Urothelium cell line (cell line): Measurements from ENCODE around the gene HIGD2A.

Experiments used
- DNase-seq: peaks from one replicate; pipeline ENCODE4 v3.0.0; 2011; ENCODE audit warnings: low spot score, mixed read lengths
- FAIRE-seq: peaks from 2 replicates; lab custom pipeline; 2011; peaks lifted over from hg19 to GRCh38; lab: Jason Lieb, UNC

HIGD2A gene

GRCh38 chr5:176415240-176415951 is 26.8 kb downstream of the HIGD2A start:
- no peak for FAIRE-seq
- no peak for DNase-seq

DNA sequence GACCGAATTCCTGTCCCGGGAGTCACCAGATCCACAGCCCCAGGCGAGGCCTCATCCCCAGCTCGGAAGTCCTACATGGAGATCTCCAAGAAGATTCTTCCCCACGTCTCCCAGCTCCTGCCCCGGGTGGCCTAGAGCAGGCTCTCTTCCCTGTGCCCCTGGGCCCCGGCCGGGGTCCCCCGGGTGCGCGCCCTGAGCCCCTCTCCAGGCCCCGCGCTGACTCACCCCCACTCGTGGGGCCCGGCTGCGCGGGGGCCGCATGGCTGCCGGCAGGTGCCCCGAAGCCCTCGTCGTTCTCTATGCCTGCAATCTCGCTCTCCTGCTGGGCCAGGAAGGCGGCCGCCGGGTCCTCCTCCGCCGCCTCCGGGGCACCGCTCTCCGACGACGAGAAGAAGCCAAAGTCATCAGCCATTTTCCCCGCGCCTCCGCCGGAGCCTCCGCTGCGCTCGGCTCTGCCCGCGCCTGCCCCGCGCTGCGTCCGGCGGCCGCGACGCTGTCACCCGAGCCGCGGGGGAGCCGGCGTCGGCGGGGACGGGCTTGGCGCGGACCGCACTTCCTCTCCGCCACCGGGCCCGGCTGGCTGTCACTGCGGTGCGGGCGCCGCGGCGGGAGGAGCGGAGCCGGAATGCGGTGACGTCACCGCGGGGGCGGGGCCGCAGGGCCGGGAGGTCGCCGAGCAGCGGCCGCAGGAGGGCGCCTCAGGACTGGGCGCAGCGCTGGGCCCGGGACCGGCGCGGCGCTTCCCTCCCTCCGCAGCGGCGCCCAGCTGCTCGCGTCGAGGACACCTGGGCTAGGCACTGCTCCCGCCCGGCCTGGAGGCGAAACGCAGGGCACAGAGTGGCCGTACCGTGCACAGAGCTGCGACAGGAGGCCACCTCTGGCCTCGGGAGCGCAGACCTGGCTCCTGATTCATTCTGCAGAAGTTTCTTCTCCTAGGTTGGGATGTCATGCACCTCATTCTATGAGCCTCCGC is 27.7 kb downstream of the HIGD2A start, which contains the start of gene CLTB:
CLTB (minus strand) TSS at position 588 of the 973 bp plus-strand sequence; CDS start at position 412, 176 bp downstream.
- FAIRE-seq (peak; percentile 84), DNase-seq (peak; percentile 95)

GRCh38 chr5:176416965-176417364 is 28.4 kb downstream of the HIGD2A start:
- FAIRE-seq (no peak), DNase-seq (no peak)

DNA sequence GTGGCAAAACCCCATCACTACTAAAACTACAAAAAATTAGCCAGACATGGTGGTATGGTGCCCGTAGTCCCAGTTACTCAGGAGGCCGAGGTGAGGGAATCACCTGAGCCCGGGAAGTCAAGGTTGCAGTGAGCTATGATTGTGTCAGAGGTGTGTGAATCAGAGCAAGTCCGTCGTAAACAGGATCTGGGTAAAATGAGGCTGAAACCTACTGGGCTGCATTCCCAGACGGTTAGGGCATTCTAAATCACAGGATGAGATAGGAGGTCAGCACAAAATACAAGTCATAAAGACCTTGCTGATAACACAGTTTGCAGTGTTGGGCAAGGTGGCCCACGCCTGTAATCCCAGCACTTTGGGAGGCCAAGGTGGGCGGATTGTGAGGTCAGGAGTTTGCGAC is 29.7 kb downstream of the HIGD2A start:
- DNase-seq: no peak
- FAIRE-seq: no peak

- DNase-seq (no peak), FAIRE-seq (no peak)
Observed at GRCh38 chr5:176420086-176420485, 31.5 kb downstream of the HIGD2A start.

DNA sequence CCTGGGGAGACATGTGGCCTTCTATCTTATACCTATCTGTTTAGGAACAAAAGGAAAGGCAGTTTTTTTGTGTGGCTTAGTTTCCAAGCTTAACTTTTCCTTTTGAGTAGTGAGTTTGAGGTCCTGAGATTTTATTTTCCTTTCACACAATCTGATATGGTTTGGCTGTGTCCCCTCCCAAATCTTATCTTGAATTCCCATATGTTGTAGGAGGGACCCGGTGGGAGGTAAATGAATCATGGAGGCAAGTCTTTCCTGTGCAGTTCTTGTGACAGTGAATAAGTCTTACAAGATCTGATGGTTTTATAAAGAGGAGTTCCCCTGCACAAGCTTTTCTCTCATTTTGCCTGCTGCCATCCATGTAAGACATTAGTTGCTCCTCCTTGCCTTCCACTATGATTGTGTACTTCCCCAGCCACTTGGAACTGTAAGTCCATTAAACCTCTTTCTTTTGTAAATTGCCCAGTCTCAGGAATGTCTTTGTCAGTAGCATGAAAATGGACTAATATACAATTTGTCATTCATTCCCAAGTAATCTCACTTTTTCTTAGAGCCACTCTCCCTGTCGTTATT is 32.5 kb downstream of the HIGD2A start:
- no peak for DNase-seq
- FAIRE-seq: no peak

DNA sequence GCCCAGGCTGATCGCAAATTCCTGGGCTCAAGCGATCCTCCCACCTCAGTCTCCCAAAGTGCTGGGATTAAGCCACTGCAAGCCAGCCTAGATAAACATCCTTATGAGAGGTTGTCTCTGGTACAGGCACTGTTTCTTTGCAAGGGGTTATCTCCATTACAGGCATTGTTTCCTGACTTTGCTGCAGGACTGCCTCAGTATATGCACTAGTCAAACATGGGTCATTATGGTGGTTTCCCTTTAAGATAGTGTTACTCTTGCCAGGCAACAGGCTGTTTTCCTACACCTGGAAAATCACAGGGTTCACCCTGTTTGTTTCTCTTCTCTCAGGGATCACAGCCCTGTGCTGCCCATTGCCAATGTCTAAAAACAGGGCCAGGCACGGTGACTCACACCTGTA is 35.6 kb downstream of the HIGD2A start:
- no peak for FAIRE-seq
- DNase-seq: no peak

GRCh38 chr5:176425138-176425537 is 36.6 kb downstream of the HIGD2A start:
- DNase-seq: no peak
- no peak for FAIRE-seq

DNA sequence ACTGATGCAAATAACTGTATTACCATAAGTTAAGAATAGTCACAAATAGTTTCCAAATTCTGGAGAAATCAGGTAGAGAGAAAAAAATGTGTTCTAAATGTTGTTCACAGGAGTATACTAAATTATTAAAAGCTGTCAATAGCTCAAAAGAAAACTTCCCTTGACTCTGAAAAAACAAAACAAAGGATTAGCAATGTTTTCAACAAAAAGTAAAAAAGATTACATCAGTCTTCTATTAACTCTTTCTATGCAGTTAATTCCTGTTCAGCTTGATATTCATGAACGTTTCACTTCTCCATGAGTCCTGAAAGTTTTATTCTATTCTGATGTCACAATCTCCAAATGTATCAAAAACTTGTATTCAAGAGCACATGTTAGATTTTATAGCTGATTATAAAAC is 37.2 kb downstream of the HIGD2A start:
- FAIRE-seq: no peak
- DNase-seq: no peak

DNA sequence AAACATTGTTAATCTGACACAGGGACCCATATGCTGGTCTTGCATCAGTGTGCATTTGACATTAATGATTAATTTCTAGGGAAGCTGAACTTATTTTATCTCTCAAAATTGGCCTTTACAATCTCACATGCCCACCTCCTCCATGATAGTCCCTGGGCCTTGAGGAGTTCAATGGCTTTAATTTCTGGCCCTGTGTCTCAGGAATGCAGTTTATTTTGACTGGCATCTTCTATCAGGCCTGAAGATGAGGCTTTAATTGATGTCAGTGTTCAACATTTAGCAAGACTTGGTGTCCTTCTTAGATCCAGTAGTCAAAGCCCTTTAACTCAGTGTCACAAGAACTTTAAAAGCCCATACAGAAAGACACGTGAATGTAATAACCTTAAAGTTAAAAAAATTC is 38.3 kb downstream of the HIGD2A start:
- no peak for FAIRE-seq
- no peak for DNase-seq

DNA sequence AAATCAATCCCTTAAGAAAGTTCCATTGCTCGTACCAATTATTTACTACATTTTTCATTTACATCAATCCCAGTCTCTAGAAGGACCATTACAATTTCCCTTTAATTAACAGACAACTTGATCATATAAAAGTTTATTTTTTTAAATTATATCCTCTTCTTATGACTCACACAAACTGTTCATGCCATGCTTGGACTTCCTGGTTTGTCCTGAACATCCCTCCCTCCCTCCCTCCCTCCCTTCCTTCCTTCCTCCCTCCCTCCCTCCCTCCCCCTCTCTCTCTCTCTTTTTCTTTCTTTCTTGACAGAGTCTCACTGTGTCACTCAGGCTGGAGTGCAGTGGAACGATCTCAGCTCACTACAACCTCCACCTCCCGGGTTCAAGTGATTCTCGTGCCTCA is 39.4 kb downstream of the HIGD2A start:
- FAIRE-seq: no peak
- no peak for DNase-seq

GRCh38 chr5:176429972-176430371 is 41.4 kb downstream of the HIGD2A start:
- FAIRE-seq: no peak

DNA sequence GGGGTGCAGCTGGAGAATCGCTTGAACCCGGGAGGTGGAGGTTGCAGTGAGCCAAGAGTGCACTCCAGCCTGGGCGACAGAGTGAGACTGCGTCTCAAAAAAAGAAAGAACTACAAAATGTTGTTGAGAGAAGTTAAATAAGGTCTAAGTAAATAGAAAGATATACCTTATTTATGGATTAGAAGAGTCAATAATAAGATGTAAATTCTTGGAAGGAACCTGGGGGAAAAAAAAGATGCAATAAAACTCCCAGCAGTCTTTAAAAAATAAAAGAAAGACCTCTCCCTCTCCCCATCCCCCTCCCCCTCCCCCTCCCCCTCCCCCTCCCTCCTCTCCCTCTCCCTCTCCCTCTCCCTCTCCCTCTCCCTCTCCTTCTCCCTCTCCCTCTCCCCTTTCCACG is 44.2 kb downstream of the HIGD2A start:
- no peak for DNase-seq
- FAIRE-seq: no peak

More at GRCh38 chr5:176429972-176430371, 41.4 kb downstream of the HIGD2A start:
- no peak for DNase-seq

- DNase-seq (no peak), FAIRE-seq (no peak)
Observed at GRCh38 chr5:176436656-176437055, 48.1 kb downstream of the HIGD2A start.

- no peak for FAIRE-seq
Observed at GRCh38 chr5:176438959-176439757, 50.6 kb downstream of the HIGD2A start.

More at GRCh38 chr5:176438959-176439757, 50.6 kb downstream of the HIGD2A start:
- DNase-seq: peak; percentile 48
